Heart left ventricle (tissue), 16 donors: Measurements from ENCODE around the gene VASH1. TPM values are rescaled to one million over a fixed set of nuclear protein-coding genes. Genes with fewer than 3 reads are reported as not detected.

Experiments used
- ATAC-seq, 4 donors: fragments of 200-7000 bp; cut with Tn5 transposase; one replicate each; pipeline ENCODE4 v1.9.1; 2020 to 2022; ENCODE audit warnings: moderate library complexity in 4 of 4, mild to moderate bottlenecking in 3 of 4, moderate number of reproducible peaks in 1 of 4
- DNase-seq, 5 donors: peaks; one replicate each; pipeline ENCODE4 v3.0.0-alpha.2; 2020
- H3K27ac ChIP-seq, 12 donors: fragments of 200-600 bp; sonication (generic) in 4 of 12; one replicate each; pipeline versions ENCODE4 v1.5.0 to v1.8.0; 2016 to 2022; ENCODE audit warnings: mild to moderate bottlenecking in 2 of 12
- H3K27me3 ChIP-seq, 9 donors: fragments of 200-600 bp; sonication (generic) in 2 of 9; one replicate each; pipeline versions ENCODE4 v1.5.1 to v1.8.0; 2016 to 2022; ENCODE audit warnings: mild to moderate bottlenecking in 3 of 9
- H3K36me3 ChIP-seq, 9 donors: fragments of 200-600 bp; sonication (generic) in 2 of 9; one replicate each; pipeline versions ENCODE4 v1.5.0 to v1.8.0; 2018 to 2022; ENCODE audit warnings: mild to moderate bottlenecking in 2 of 9
- H3K4me1 ChIP-seq, 12 donors: fragments of 200-600 bp; sonication (generic) in 4 of 12; one replicate each; pipeline versions ENCODE4 v1.5.0 to v1.8.0; 2016 to 2022; ENCODE audit warnings: mild to moderate bottlenecking in 3 of 12
- H3K4me3 ChIP-seq, 12 donors: fragments of 200-600 bp; sonication (generic) in 4 of 12; one replicate each; pipeline versions ENCODE4 v1.5.0 to v1.8.0; 2017 to 2022; ENCODE audit warnings: mild to moderate bottlenecking in 9 of 12, moderate library complexity in 4 of 12
- H3K9me3 ChIP-seq, 12 donors: fragments of 200-600 bp; sonication (generic) in 4 of 12; one replicate each; pipeline versions ENCODE4 v1.5.0 to v1.8.0; 2016 to 2022; ENCODE audit warnings: mild to moderate bottlenecking in 1 of 12
- POLR2A ChIP-seq, 2 donors: fragments of 450-650 bp; IDR thresholded peaks; one replicate each; pipeline ENCODE4 v1.6.1; 2017; ENCODE audit warnings: antibody characterized with exemption in 2 of 2, mild to moderate bottlenecking in 2 of 2, moderate library complexity in 2 of 2
- WGBS, 4 donors: extraction: QIAGEN DNeasy Blood & Tissue Kit in 2 of 4; methylation state at CpG; one replicate each; pipeline versions ENCODE4 v1.1.5 to v1.1.7; 2013 to 2018; 5-methylcytosine and 5-hydroxymethylcytosine counted together
- intact Hi-C, 10 donors: fragments of 100-400 bp; cut with DNase I; formaldehyde crosslinking; loops; one replicate each; pipeline versions ENCODE4 v1.11.1 to v1.14.2; 2022
- polyA plus RNA-seq, 2 donors: library from polyadenylated mRNA; stranded (reverse); fragments of 200-250 nt; gene quantifications; one replicate each; pipeline ENCODE4 v1.2.3, GENCODE V29; 2013
- total RNA-seq, 9 donors: library from RNA; depleted of rRNA in 2 of 9; stranded (reverse); fragments of >200 nt in 2 of 9; fragmentation: NEBNext Ultra II Directional in 3 of 9; extraction: Animal tissue kit (Norgen Biotek cat#: 25700) in 3 of 9; gene quantifications; one replicate each; pipeline versions ENCODE4 v1.1.0 to v1.2.4, GENCODE V29; 2016 to 2023
- TF ChIP-seq, protein P1 (sequence below), 12 donors: fragments of 200-600 bp; sonication (generic) in 4 of 12; IDR thresholded peaks; one replicate each; pipeline versions ENCODE4 v1.5.0 to v1.8.0; 2018 to 2022; ENCODE audit warnings: antibody characterized with exemption in 12 of 12, mild to moderate bottlenecking in 5 of 12
- donor health status: ischemic (EF 13 %, LVEDD 7.1; RV severe dilation, severe dysfunction).
- donor health status: healthy with polysubstance abuse.
- donor health status: DM: no; HTN: yes; CAD: no.
- donor health status: DM: no; HTN: no; CAD: no.
- donor health status: ischemic (EF 25% LVEDD 6.9; RV normal size, moderate dysfunction).
- donor health status: ischemic (EF 25% LVEDD 5.7; RV mildly dilated, moderate dysfunction).
- donor health status: healthy.
- donor health status: DM: yes; HTN: yes; CAD: no.
- donor health status: ischemic (EF 35%, LVEDD 5.7; RV mildly dilated, moderate dysfunction).
- donor health status: nonischemic (EF 11% LVEDD 7.7; RV severe dilation, severe dysfunction).
- donor health status: DM: yes; HTN: yes; CAD: no.
- donor health status: PGD.
- donor health status: ischemic (EF 29% LVEDD 5.4; RV normal size, mild dysfunction).
- donor health status: nonischemic (EF 23%, LVEDD 6.1; RV moderate dilation, normal function).

Gene VASH1
- total and polyA plus RNA-seq, 11 donors, result 7.8 to 30.8 (median 11.1) TPM

DNA sequence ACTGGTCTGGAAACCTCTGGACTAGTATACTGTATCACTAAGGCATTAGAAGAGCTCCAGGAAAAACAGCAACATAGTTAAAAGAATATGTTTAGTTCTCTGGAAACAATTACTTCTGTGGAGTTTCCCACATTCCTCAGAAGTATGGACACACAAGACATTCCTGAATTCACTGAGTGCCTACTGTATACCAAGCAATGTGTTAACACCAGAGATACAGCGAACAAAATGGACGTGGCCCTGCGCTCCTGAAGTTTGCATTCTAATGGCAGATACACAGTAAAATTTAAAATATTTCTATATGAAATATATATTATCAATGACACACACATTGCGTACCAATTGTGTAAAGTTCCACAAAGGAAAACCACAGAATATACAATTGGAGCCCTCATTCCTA is 50.3 kb downstream of the VASH1 start:
- intact Hi-C loops, result loop anchor here in 1 of 10 donors (2.0 kb wide), 1 partner anchor 101 kb away; no protein-coding TSS in a partner anchor
- H3K27ac ChIP-seq, result peak overlapping the region; percentile 79 to 96 (median 90)

DNA sequence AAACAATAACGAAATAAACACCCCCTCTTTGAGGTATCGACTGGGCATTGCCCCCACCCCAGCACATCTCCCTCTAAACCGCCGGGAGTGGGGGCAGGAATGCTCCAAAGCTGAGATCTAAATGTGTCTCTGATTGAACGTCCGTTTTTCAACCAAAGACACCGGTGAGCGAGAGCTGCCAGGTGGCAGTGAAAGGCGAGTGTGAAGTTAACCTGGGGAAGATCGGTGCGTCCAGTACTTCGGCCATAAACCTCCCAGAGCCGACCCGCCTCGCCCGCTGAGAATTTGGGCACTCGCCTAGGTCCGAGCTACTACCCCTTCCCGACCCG is 50.8 kb downstream of the VASH1 start:
- Histone ChIP-seq H3K27me3 (no peaks in the 10 kb centered on the region), H3K4me1 (peaks cover 0 to 37% (median 22%) of the 10 kb centered on the region in 12 donors), H3K4me3 (peak overlapping the region; percentile 62 to 96 (median 80)), H3K9me3 (no peaks in the 10 kb centered on the region), H3K36me3 (peaks cover 0 to 31% (median 23%) of the 10 kb centered on the region in 9 donors), H3K27ac (peak overlapping the region; percentile 79 to 96 (median 90))
- DNase-seq (no peak), ATAC-seq (peak in 2 of 4 donors; percentile 5 to 24)
- intact Hi-C loops, result no loop called here
- 0 to 2% (median 0%) methylated on average over 9 to 20 of the region's 20 CpGs for WGBS, 4 donors
- no peak for TF ChIP-seq POLR2A (IDR thresholded peaks at IDR 0.05)
- TF ChIP-seq, protein P1, sequence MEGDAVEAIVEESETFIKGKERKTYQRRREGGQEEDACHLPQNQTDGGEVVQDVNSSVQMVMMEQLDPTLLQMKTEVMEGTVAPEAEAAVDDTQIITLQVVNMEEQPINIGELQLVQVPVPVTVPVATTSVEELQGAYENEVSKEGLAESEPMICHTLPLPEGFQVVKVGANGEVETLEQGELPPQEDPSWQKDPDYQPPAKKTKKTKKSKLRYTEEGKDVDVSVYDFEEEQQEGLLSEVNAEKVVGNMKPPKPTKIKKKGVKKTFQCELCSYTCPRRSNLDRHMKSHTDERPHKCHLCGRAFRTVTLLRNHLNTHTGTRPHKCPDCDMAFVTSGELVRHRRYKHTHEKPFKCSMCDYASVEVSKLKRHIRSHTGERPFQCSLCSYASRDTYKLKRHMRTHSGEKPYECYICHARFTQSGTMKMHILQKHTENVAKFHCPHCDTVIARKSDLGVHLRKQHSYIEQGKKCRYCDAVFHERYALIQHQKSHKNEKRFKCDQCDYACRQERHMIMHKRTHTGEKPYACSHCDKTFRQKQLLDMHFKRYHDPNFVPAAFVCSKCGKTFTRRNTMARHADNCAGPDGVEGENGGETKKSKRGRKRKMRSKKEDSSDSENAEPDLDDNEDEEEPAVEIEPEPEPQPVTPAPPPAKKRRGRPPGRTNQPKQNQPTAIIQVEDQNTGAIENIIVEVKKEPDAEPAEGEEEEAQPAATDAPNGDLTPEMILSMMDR (IDR thresholded peaks at IDR 0.05), result no peak

More for the DNA sequence above, 50.3 kb downstream of the VASH1 start:
- Histone ChIP-seq H3K9me3 (no peaks in the 10 kb centered on the region), H3K4me1 (peaks cover 0 to 37% (median 22%) of the 10 kb centered on the region in 12 donors), H3K4me3 (peak overlapping the region; percentile 62 to 96 (median 80)), H3K36me3 (peaks cover 0 to 36% (median 28%) of the 10 kb centered on the region in 9 donors), H3K27me3 (no peaks in the 10 kb centered on the region)
- WGBS, 4 donors, result 63 to 70% (median 66%) methylated on average over 4 of the region's 4 CpGs
- ATAC-seq (peak in 1 of 4 donors; percentile 5), DNase-seq (no peak)
- TF ChIP-seq, protein P1 (IDR thresholded peaks at IDR 0.05), result no peak
- TF ChIP-seq POLR2A (IDR thresholded peaks at IDR 0.05), result no peak

DNA sequence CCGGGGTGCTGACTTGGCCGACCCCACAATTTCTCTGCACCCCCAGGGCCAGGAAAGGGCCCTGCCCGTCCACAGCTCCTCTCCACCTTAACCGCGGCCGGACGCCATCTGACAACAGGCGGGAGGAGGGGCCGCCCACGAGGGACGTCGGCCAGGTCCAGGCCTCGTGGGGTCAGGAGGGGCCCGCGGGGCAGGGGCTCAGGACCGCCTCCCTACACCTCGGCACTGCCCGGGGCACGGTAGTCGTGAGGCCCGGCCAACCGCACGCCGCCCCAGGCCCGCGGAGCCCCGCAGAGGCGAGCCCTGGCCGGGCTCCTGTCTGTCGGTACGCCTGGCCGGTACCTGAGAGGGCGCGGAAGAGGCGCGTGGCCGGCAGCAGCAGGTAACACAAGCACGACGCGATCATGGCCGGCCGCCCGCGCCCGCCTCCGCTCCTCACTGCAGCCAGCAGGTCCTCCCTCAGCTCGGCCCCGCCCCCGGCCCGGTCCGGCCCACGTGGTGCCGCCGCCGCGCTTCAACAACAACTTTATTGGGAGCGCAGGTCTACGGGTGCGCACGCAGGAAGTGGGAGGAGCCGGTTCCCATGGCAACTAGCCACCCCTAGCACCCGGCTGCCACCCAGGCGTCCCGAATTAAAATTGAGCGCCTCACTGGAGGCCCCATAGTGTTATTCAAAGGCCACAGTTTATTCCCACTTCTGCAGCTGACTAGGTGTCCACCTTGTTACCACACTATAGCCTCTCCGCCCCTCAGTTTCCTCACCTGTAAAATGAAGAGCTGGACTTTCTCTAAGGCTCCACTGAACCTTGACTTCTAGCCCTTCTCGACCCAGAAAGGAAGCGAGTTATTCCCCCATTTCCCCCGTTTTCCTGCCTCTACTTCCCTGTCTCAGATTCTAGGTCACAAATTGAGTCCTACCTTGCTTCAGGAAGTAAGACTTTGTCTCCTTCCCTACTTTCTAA is 51.4 kb downstream of the VASH1 start, which contains the start of gene ANGEL1:
TSS of gene ANGEL1 (minus strand) at position 461 of the 962 bp plus-strand sequence. CDS start at position 406, 55 bp downstream.
- intact Hi-C loops, result no loop called here
- WGBS, 4 donors, result 4 to 10% (median 7%) methylated on average over 31 to 69 of the region's 69 CpGs
- H3K9me3 ChIP-seq, result no peaks in the 10 kb centered on the region
- H3K27me3 ChIP-seq, result no peaks in the 10 kb centered on the region
- peak within 1 kb of the TSS; percentile 79 to 96 (median 90) for H3K27ac ChIP-seq
- DNase-seq, result peak; percentile 95 to 98 (median 97)
- peak within 1 kb of the TSS; percentile 62 to 96 (median 80) for H3K4me3 ChIP-seq
- peaks cover 0 to 37% (median 22%) of the 10 kb centered on the region in 12 donors for H3K4me1 ChIP-seq
- peak; percentile 85 to 94 (median 92) for ATAC-seq
- TF ChIP-seq, protein P1 (IDR thresholded peaks at IDR 0.05), result no peak
- peak in 1 of 2 donors; percentile 91 for TF ChIP-seq POLR2A (IDR thresholded peaks at IDR 0.05)
- peaks cover 0 to 25% (median 17%) of the 10 kb centered on the region in 9 donors for H3K36me3 ChIP-seq
